ENCODE results near the gene IQCN.

The IQCN gene

DNA sequence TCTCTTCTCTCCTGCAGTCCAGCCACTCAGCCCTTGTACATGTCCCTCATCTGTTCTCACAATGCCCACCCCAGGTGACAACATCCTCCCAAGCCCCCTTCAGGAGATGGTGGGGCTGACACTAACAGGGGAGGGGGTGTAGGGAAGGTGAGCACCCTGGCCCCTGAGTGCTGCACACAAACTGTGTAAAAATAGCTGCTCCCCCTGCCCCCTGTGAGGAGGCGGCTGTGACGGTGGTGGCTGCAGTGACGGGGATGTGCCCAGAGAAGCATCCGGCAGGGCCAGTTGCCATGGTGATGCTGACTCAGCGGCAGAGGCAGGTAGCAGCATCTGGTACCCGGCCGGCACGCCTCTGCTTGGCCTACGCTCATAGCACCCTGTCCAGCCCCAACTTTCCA is 20.2 kb upstream of the IQCN start:
- H3K79me1 ChIP-seq (replicated peaks; ENCODE audit: low read length, poor library complexity, severe bottlenecking) = no peaks in the 10 kb centered on the region
- no peak for DNase-seq
- H4K91ac ChIP-seq (ENCODE audit: low read length) = peak overlapping the region; percentile 70
- H3K4me2 ChIP-seq (ENCODE audit: low read length, poor library complexity, severe bottlenecking) = no peak overlapping the region
- H3K14ac ChIP-seq (ENCODE audit: low read length in 2 of 2) = no peak overlapping the region
- H2AK5ac ChIP-seq (ENCODE audit: low read length, severe bottlenecking) = no peak overlapping the region
- H3K27ac ChIP-seq (ENCODE audit: low read length, poor library complexity, severe bottlenecking) = no peak overlapping the region
- H3K27me3 ChIP-seq (ENCODE audit: control insufficient read depth in 1 of 2, insufficient read depth in 1 of 2, low read length in 2 of 2) = no peaks in the 10 kb centered on the region
- no peak overlapping the region for H4K8ac ChIP-seq (ENCODE audit: low read length)
- no peak overlapping the region for H2AFZ ChIP-seq (ENCODE audit: low read depth, low read length)
- no peak overlapping the region for H3K9ac ChIP-seq (ENCODE audit: low read length)
- peaks cover 38% of the 10 kb centered on the region for H3K4me1 ChIP-seq (ENCODE audit: control insufficient read depth, insufficient read depth, low read depth, low read length)
- no peak overlapping the region for H3K4me3 ChIP-seq (ENCODE audit: insufficient read depth in 1 of 2, low read depth in 1 of 2, low read length in 2 of 2)
- H2BK120ac ChIP-seq (ENCODE audit: low read depth, low read length) = no peak overlapping the region
- no peak overlapping the region for H3K23ac ChIP-seq (ENCODE audit: low read length in 2 of 2)
- H2BK5ac ChIP-seq (ENCODE audit: low read depth, low read length, poor library complexity, severe bottlenecking) = no peak overlapping the region
- H2BK12ac ChIP-seq (ENCODE audit: low read length in 2 of 2) = no peak overlapping the region
- H3K9me3 ChIP-seq (ENCODE audit: control insufficient read depth, low read length) = no peaks in the 10 kb centered on the region
- no peak overlapping the region for H2BK15ac ChIP-seq (ENCODE audit: low read depth, poor library complexity, severe bottlenecking)
- 73% methylated on average over 4 of the region's 9 CpGs for WGBS
- H3K36me3 ChIP-seq (ENCODE audit: control insufficient read depth in 1 of 2, insufficient read depth in 2 of 2, low read depth in 1 of 2, low read length in 2 of 2) = no peaks in the 10 kb centered on the region
- H3K18ac ChIP-seq (ENCODE audit: low read depth in 1 of 2, low read length in 2 of 2) = no peak overlapping the region
- H3K4ac ChIP-seq (ENCODE audit: low read depth in 1 of 2, low read length in 2 of 2) = no peak overlapping the region

DNA sequence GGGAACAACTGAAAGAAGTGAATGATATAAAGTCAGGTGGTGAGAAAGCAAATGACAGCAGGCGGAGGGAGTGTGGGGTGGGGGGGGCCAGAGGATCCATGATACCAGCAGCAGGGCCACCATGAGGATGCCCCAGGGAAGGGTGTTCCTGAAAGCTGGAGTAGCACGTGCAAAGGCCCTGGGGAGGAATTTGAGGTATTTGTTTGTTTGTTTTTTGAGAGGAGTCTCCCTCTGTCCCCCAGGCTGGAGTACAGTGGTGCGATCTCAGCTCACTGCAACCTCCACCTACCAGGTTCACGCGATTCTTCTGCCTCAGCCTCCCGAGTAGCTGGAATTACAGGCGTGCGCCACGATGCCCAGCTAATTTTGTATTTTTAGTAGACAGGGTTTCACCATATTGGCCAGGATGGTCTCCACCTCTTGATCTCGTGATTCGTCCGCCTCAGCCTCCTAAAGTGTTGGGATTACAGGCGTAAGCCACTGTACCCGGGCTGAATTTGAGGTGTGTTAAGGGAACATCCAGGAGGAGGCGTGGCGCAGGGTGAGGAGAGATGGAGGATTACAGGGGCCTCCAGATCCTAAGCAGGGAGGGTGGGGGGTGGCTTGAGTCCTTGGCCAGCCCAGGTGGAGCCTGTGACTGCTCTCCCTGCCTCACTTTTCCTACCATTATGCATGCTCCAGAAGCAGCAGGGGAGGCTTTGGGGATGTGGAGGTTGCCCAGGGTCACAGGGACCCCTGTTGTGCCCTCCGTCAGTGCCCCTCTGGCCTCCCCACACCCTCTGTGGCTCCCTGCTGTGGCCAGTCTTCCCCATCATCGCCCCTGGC is 19.6 kb upstream of the IQCN start:
- Histone ChIP-seq H3K27me3 (ENCODE audit: control insufficient read depth in 1 of 2, insufficient read depth in 1 of 2, low read length in 2 of 2) (no peaks in the 10 kb centered on the region), H3K27ac (ENCODE audit: low read length, poor library complexity, severe bottlenecking) (peak overlapping the region; percentile 72), H3K14ac (ENCODE audit: low read length in 2 of 2) (peak overlapping the region in 1 of 2 experiments; percentile 95), H3K23ac (ENCODE audit: low read length in 2 of 2) (no peak overlapping the region), H3K9ac (ENCODE audit: low read length) (peak overlapping the region; percentile 94), H2AK5ac (ENCODE audit: low read length, severe bottlenecking) (peak overlapping the region; percentile 72), H3K4me1 (ENCODE audit: control insufficient read depth, insufficient read depth, low read depth, low read length) (peaks cover 36% of the 10 kb centered on the region), H4K8ac (ENCODE audit: low read length) (peak overlapping the region; percentile 95), H2BK5ac (ENCODE audit: low read depth, low read length, poor library complexity, severe bottlenecking) (no peak overlapping the region), H2AFZ (ENCODE audit: low read depth, low read length) (no peak overlapping the region), H2BK120ac (ENCODE audit: low read depth, low read length) (no peak overlapping the region), H2BK15ac (ENCODE audit: low read depth, poor library complexity, severe bottlenecking) (no peak overlapping the region), H3K4me3 (ENCODE audit: insufficient read depth in 1 of 2, low read depth in 1 of 2, low read length in 2 of 2) (peak overlapping the region in 1 of 2 experiments; percentile 79), H4K91ac (ENCODE audit: low read length) (peak overlapping the region; percentile 76), H2BK12ac (ENCODE audit: low read length in 2 of 2) (peak overlapping the region; percentile 62 to 99), H3K18ac (ENCODE audit: low read depth in 1 of 2, low read length in 2 of 2) (peak overlapping the region in 1 of 2 experiments; percentile 91), H3K4me2 (ENCODE audit: low read length, poor library complexity, severe bottlenecking) (peak overlapping the region; percentile 38), H3K4ac (ENCODE audit: low read depth in 1 of 2, low read length in 2 of 2) (peak overlapping the region; percentile 61 to 95), H3K9me3 (ENCODE audit: control insufficient read depth, low read length) (no peaks in the 10 kb centered on the region), H3K36me3 (ENCODE audit: control insufficient read depth in 1 of 2, insufficient read depth in 2 of 2, low read depth in 1 of 2, low read length in 2 of 2) (no peaks in the 10 kb centered on the region), H3K79me1 (replicated peaks; ENCODE audit: low read length, poor library complexity, severe bottlenecking) (no peaks in the 10 kb centered on the region)
- DNase-seq = no peak
- 84% methylated on average over 17 of the region's 18 CpGs for WGBS

DNA sequence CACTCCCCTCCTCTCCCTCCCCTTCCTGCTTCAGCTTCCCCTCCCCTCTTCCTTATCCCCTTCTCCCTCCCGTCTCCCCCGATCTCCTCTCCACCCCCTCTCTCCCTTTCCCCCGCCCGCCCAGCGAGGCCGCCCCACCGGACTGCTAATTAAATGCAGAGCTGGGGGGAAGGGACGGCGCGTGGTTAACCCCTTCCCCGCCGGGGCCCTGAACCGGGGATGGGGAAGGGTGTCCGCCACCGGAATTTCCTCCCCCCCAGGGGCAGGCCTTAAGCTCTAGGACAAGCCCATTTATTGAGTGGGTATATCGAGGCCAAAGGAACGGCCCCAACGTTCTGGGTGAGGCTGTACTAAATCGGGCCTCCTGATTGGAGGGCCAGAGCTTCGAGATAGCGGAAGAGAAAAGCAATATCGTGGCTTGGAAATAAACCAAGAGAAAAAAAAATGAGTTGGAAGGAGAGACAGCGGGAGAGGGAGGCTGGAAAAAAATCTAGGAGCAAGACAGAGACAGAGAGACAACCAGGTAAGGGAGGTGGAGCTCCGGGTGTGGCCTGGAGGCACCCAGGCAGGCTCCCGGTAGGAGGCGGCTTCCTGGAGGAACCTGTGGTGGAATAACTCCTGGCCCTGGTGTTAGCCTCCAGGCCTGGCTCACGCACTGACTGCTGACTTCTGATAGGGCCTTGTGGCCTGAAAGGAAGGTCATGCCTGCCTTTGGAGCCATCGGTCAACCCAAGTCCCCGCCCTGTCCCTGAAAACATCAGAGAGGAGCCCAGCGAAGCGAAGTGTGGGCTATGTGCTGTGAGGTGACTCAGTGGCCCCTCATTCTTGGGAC is 18.8 kb upstream of the IQCN start:
- H3K27me3 ChIP-seq (ENCODE audit: control insufficient read depth in 1 of 2, insufficient read depth in 1 of 2, low read length in 2 of 2) = no peaks in the 10 kb centered on the region
- H3K4me3 ChIP-seq (ENCODE audit: insufficient read depth in 1 of 2, low read depth in 1 of 2, low read length in 2 of 2) = peak overlapping the region; percentile 66 to 79
- H2BK15ac ChIP-seq (ENCODE audit: low read depth, poor library complexity, severe bottlenecking) = peak overlapping the region; percentile 96
- DNase-seq = peak; percentile 78
- H3K27ac ChIP-seq (ENCODE audit: low read length, poor library complexity, severe bottlenecking) = peak overlapping the region; percentile 91
- H3K9ac ChIP-seq (ENCODE audit: low read length) = peak overlapping the region; percentile 94
- peak overlapping the region; percentile 98 for H4K91ac ChIP-seq (ENCODE audit: low read length)
- 11% methylated on average over 30 of the region's 31 CpGs for WGBS
- H3K14ac ChIP-seq (ENCODE audit: low read length in 2 of 2) = peak overlapping the region in 1 of 2 experiments; percentile 95
- peak overlapping the region; percentile 95 for H4K8ac ChIP-seq (ENCODE audit: low read length)
- peak overlapping the region; percentile 79 for H2BK5ac ChIP-seq (ENCODE audit: low read depth, low read length, poor library complexity, severe bottlenecking)
- no peaks in the 10 kb centered on the region for H3K9me3 ChIP-seq (ENCODE audit: control insufficient read depth, low read length)
- peak overlapping the region; percentile 81 to 98 for H3K18ac ChIP-seq (ENCODE audit: low read depth in 1 of 2, low read length in 2 of 2)
- H3K79me1 ChIP-seq (replicated peaks; ENCODE audit: low read length, poor library complexity, severe bottlenecking) = no peaks in the 10 kb centered on the region
- H3K23ac ChIP-seq (ENCODE audit: low read length in 2 of 2) = peak overlapping the region in 1 of 2 experiments; percentile 46
- H2BK120ac ChIP-seq (ENCODE audit: low read depth, low read length) = peak overlapping the region; percentile 94
- peaks cover 37% of the 10 kb centered on the region for H3K4me1 ChIP-seq (ENCODE audit: control insufficient read depth, insufficient read depth, low read depth, low read length)
- peak overlapping the region; percentile 81 for H2AFZ ChIP-seq (ENCODE audit: low read depth, low read length)
- H3K4me2 ChIP-seq (ENCODE audit: low read length, poor library complexity, severe bottlenecking) = peak overlapping the region; percentile 75
- peak overlapping the region; percentile 62 to 99 for H2BK12ac ChIP-seq (ENCODE audit: low read length in 2 of 2)
- H2AK5ac ChIP-seq (ENCODE audit: low read length, severe bottlenecking) = peak overlapping the region; percentile 72
- H3K4ac ChIP-seq (ENCODE audit: low read depth in 1 of 2, low read length in 2 of 2) = peak overlapping the region; percentile 61 to 95
- H3K36me3 ChIP-seq (ENCODE audit: control insufficient read depth in 1 of 2, insufficient read depth in 2 of 2, low read depth in 1 of 2, low read length in 2 of 2) = no peaks in the 10 kb centered on the region

DNA sequence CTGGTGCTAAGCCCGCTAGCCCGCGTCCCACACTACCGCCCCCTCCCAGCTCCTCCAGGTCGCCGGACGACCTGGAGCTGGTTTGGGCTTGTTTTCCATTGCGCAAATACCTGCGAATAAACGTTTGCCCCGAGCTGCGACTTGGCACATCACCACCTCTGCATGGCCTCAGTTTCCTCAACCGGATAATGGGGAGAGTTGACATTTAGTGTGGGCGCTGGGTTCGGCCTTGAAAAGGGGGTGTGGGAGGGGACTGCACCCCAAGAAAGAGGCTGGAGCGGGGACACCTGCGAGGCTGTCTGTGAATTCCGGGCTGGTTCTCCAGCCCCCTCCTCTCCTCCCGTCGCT is 18.2 kb upstream of the IQCN start:
- H3K36me3 ChIP-seq (ENCODE audit: control insufficient read depth in 1 of 2, insufficient read depth in 2 of 2, low read depth in 1 of 2, low read length in 2 of 2) = no peaks in the 10 kb centered on the region
- no peaks in the 10 kb centered on the region for H3K9me3 ChIP-seq (ENCODE audit: control insufficient read depth, low read length)
- H3K14ac ChIP-seq (ENCODE audit: low read length in 2 of 2) = no peak overlapping the region
- H4K91ac ChIP-seq (ENCODE audit: low read length) = peak overlapping the region; percentile 98
- peak overlapping the region; percentile 81 to 98 for H3K18ac ChIP-seq (ENCODE audit: low read depth in 1 of 2, low read length in 2 of 2)
- H3K9ac ChIP-seq (ENCODE audit: low read length) = peak overlapping the region; percentile 94
- peak overlapping the region; percentile 20 to 95 for H2BK12ac ChIP-seq (ENCODE audit: low read length in 2 of 2)
- H2BK120ac ChIP-seq (ENCODE audit: low read depth, low read length) = peak overlapping the region; percentile 94
- peak overlapping the region; percentile 88 for H4K8ac ChIP-seq (ENCODE audit: low read length)
- peak overlapping the region; percentile 27 to 45 for H3K4ac ChIP-seq (ENCODE audit: low read depth in 1 of 2, low read length in 2 of 2)
- peaks cover 40% of the 10 kb centered on the region for H3K4me1 ChIP-seq (ENCODE audit: control insufficient read depth, insufficient read depth, low read depth, low read length)
- peak overlapping the region; percentile 96 for H2BK15ac ChIP-seq (ENCODE audit: low read depth, poor library complexity, severe bottlenecking)
- no peak overlapping the region for H2AFZ ChIP-seq (ENCODE audit: low read depth, low read length)
- peak overlapping the region; percentile 91 for H3K27ac ChIP-seq (ENCODE audit: low read length, poor library complexity, severe bottlenecking)
- peak overlapping the region; percentile 79 for H2BK5ac ChIP-seq (ENCODE audit: low read depth, low read length, poor library complexity, severe bottlenecking)
- H2AK5ac ChIP-seq (ENCODE audit: low read length, severe bottlenecking) = peak overlapping the region; percentile 27
- peak overlapping the region; percentile 75 for H3K4me2 ChIP-seq (ENCODE audit: low read length, poor library complexity, severe bottlenecking)
- H3K4me3 ChIP-seq (ENCODE audit: insufficient read depth in 1 of 2, low read depth in 1 of 2, low read length in 2 of 2) = peak overlapping the region; percentile 66 to 79
- no peak for DNase-seq
- peak overlapping the region in 1 of 2 experiments; percentile 68 for H3K23ac ChIP-seq (ENCODE audit: low read length in 2 of 2)
- 2% methylated on average over 16 of the region's 20 CpGs for WGBS
- no peaks in the 10 kb centered on the region for H3K27me3 ChIP-seq (ENCODE audit: control insufficient read depth in 1 of 2, insufficient read depth in 1 of 2, low read length in 2 of 2)
- no peaks in the 10 kb centered on the region for H3K79me1 ChIP-seq (replicated peaks; ENCODE audit: low read length, poor library complexity, severe bottlenecking)

Measured in mesenchymal stem cell (in vitro differentiated cells and primary cell).